Left kidney (tissue), 2 donors: ENCODE measurements around the gene SYNPR. TPM values are rescaled to one million over a fixed set of nuclear protein-coding genes. Genes with fewer than 3 reads are reported as not detected.
A peak's percentile ranks its signal among the peaks of the same experiment; 100 is the strongest.

Source experiments
- DNase-seq: peaks from one replicate; pipeline ENCODE4 v3.0.0-alpha.2; 2013
- polyA plus RNA-seq: library from polyadenylated mRNA; unstranded; fragments of 120-200 nt; gene quantifications from one replicate; pipeline ENCODE4 v1.2.1, GENCODE V29; 2013; ENCODE audit not compliant: insufficient read length

The SYNPR gene
- polyA plus RNA-seq, 1 donor: not detected

DNA sequence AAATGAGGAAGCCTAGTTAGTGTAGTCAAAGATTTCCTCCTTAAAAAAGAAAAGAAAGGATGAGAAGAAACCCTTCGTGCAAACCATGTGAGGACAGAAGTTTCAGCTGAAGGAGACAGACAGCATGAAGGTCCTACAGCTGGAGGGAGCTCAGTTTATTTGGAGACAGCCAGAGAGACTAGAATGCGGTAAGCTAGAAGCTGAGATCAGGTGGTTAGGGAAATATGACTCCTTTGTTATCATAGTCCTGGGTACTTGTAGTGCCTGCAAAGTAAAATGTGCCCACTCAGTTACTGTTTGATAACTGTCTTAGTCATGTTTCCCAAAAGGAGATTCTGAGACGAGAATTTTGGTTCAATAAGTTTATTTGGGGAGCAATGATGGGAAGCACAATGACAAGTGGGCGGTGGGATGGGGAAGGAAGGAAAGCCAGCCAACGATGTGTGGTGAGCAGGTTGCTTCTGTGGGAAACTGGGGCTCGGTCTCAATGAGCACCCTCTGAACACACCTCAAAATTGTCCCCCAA is 195.6 kb downstream of the SYNPR start:
- no peak for DNase-seq

GRCh38 chr3:63474828-63475518 is 196.9 kb downstream of the SYNPR start:
- DNase-seq: no peak

GRCh38 chr3:63477494-63478129 is 199.5 kb downstream of the SYNPR start:
- no peak for DNase-seq

- peak; percentile 8 for DNase-seq
Measured at GRCh38 chr3:63478990-63479660, 201.0 kb downstream of the SYNPR start.

- DNase-seq: peak; percentile 12
Measured at GRCh38 chr3:63479661-63480035, 201.5 kb downstream of the SYNPR start.

GRCh38 chr3:63481627-63482026 is 203.5 kb downstream of the SYNPR start:
- DNase-seq: no peak

DNA sequence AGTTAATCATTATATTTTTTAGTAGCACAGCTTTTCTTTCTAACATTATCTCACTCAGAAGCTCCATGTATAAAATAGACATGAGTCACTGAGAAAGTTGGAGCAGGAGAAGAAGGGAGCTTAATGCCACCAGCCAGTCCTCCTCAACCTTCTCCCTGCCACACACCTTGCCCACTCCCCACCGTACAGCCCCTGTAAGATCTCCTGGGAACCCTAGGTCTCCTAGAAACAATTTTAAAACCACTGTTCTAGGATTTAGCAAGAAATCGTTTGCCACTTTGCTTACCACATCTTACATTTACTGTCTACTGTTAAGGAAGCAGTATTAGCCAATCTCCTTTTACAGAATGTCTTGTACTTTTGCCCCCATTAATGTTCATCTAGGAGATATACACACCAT is 204.2 kb downstream of the SYNPR start:
- DNase-seq: no peak

DNA sequence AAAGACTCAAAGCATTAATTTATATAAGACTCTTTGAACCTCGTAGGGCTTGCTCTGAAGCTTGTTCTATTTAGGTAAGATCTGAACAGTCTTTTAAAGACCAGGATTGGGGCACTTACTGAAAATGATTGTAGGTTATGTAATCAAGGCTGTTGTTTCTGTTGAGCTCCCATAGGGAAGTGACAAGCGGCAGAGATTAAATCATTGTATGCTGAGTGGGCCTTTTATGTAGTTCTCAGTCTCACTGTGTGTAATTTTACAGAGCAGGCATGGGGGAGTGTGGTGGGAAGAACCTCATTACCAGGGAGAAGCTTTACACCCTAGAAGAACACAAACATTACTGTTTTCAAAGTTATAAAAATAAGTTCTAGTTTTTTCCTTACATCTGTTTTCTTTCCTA is 214.4 kb downstream of the SYNPR start:
- no peak for DNase-seq

GRCh38 chr3:63493101-63493500 is 215.0 kb downstream of the SYNPR start:
- DNase-seq: no peak

- no peak for DNase-seq
Measured at GRCh38 chr3:63494646-63495045, 216.5 kb downstream of the SYNPR start.

DNA sequence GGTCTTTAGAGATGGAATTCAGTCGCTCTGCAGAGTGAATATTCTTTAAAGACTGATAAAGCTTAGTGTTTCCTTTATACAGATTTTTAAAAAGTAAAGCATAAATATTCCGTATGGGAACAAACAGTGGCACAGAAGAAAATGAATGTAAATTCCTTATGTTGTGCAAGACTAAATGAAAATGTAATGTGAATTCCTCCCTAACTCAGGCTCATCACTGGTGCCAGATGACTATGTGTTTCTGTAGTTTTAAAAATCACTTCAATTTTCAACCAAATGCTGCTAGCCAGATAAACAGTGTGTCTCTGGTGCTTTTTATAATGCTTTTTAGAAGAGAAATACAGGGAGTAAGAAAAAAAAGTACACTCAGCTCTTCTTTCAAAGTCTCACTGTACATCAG is 219.5 kb downstream of the SYNPR start:
- no peak for DNase-seq

- no peak for DNase-seq
Measured at GRCh38 chr3:63500196-63500595, 222.1 kb downstream of the SYNPR start.

GRCh38 chr3:63508305-63508704 is 230.2 kb downstream of the SYNPR start:
- DNase-seq: no peak

- no peak for DNase-seq
Measured at GRCh38 chr3:63508771-63509170, 230.7 kb downstream of the SYNPR start.

DNA sequence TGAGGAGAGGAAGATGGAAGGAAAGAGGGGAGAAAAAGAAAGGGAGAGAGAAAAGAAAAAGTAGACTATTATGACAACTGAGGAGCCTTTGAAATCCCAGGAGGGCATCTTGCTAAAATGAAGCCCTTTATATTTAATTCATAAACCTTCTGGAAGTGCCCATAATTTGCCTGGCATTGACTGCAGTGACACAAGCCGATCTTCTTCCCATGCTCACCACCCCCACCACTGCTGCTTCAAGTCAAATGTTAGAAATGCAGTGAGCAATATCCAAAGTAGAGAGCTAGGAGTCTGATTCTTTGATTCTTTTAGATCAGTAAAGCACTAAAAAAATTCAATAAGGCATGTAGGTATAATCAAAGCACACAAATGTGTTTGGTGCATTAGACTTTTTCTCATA is 235.7 kb downstream of the SYNPR start:
- no peak for DNase-seq

DNA sequence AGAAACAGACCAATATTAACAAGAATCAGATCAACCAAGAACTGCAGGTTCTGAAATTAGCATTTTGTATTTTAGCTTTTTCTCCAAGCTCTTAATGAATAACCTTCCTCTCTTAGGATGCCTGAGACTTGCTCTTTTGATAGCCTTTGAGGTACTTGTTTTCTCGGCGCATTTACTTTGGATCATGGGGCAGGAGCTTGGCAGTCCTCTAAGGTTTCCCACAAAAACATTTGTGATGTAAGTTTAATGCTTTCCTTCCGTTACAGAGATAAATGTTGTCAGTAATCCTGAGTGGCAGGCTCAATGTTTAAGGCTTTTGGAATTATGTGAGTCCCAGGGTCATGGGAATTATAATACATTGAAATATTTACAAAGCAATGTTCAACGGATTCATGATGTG is 236.6 kb downstream of the SYNPR start:
- no peak for DNase-seq

- DNase-seq: no peak
Measured at GRCh38 chr3:63519426-63519825, 241.3 kb downstream of the SYNPR start.

DNA sequence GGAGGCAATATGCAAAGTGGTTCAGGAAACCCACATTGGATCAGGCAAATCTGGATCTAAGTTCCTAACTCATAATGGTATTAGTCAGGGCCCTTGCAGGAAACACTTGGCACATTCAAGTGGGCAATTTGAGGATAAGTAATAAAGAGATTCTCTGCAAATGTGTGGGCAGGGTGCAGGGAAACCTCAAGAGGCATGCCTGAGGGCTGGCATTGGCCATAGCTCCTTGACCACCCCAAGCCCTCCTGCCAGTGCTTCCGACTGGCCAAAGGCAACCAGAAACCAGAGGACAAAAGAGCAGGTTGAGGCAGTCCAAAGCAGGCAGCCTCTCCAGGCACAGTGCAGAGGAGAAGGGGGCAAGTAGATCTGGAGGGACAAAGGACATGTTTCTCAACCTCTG is 243.5 kb downstream of the SYNPR start:
- DNase-seq: no peak

- no peak for DNase-seq
Measured at GRCh38 chr3:63523100-63523499, 245.0 kb downstream of the SYNPR start.

DNA sequence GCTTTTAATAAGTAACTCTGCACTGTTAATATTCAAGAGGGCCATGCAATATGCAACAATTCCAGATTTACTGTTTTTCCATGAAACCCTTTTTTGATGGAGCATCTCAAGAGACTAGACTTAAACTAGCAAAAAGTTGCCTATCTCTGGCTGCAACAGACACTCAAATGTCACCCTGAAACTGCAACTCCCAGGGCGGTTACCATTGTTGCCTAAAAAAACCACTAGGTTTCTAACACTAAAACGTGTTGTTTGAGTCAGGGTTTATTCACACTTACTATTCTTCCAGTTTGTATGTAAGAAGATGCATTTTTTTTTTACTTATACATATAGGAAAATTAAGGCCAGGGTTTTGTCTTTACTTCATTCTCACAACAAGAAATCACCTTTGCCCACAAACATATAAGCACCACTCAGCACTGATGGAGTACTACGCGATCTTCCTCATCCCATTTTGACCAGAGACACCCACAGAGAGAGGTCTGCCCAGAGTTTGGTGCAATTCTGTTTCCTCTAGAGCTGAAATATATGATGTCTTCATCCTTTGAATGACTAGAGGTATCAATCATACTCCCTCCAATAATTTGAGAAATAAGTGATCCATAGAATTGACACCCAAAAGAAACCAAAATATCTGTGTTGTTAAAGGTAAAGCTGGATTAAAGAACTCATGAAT is 250.4 kb downstream of the SYNPR start:
- no peak for DNase-seq

GRCh38 chr3:63532521-63532920 is 254.4 kb downstream of the SYNPR start:
- no peak for DNase-seq

DNA sequence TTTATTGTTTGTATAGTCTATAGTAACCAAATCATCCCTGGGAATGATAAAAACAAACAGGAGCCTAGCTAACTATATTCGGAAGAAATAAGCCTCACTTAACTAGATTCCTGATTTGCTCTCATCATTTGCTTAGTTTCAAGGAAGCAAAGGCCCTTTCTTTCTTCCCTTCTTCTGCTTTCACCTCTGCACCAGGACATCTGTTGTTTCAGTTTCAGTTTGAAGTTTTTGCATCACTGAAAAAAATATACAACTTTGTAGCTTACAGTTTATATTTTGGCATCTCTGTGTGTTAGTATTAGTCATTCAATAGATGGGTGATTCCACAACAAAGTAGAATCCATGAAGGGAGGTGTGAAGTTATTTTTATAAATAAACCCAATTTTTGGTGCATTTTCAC is 260.8 kb downstream of the SYNPR start:
- DNase-seq: no peak

DNA sequence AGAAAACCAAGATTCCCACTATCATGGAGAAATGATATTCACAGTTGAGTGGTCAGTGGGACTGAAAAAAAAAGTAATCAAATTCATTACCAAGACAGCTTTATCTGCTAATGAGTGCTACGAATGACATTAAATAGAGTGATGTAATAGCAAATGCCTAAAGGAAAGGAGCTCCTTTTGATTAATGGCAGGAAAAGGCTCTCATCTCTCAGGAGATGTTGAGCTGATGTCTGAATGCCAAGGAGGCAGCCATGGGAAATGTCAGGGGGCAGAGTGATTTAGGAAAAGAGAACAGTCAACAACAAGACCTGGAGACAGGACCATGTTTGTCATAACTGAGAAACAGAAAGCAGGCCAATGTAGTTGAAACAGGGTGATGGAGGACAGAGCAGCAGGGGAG is 277.7 kb downstream of the SYNPR start:
- DNase-seq: no peak
